ENCODE results near the gene TNXB. TPM values are rescaled to one million over a fixed set of nuclear protein-coding genes. Genes with fewer than 3 reads are reported as not detected.
"Not testable (repeated sequence)": the region's sequence is repeated elsewhere in the genome, so short reads cannot be mapped to it uniquely, and the experiment has no call there.

Gene TNXB
- total and polyA plus RNA-seq, 2 experiments from 2014 or later, result 2.0 to 6.0 TPM

DNA sequence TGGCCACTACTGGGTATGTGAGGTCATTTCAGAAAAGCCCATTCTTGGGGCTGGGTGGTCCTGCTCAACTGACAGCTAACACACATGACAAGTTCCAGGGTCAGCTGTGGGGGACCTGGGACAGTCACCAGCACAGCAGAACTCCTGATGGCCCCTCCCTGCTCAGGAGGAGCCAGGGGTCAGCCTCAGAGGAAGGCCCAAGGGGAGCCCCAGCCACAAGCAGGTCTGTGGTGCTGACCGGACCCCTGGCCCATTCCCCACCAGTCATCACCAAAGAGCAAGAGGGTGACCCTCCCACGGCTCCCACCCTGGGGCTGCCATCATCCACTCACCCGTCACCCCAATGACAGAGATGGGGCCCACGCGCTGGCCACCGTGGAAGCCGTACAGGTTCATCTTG lies 52.9 kb downstream of the TNXB start:
- H3K4me3 ChIP-seq, result no peak overlapping the region
- no peak overlapping the region for H3K27ac ChIP-seq (ENCODE audit: low read depth)
- peaks cover 14% of the 10 kb centered on the region for H3K27me3 Mint-ChIP-seq (ENCODE audit: insufficient read depth, low read depth, poor library complexity)
- H3K27me3 ChIP-seq (ENCODE audit: insufficient read depth), result no peaks in the 10 kb centered on the region
- H3K79me2 ChIP-seq (replicated peaks; ENCODE audit: insufficient read depth), result no peaks in the 10 kb centered on the region
- TF ChIP-seq ZNF114 (CRISPR knock-in tag; IDR thresholded peaks at IDR 0.05), result no peak
- TF ChIP-seq ZNF331 (CRISPR knock-in tag; IDR thresholded peaks at IDR 0.05; ENCODE audit: low read depth), result no peak
- TF ChIP-seq, protein P1, sequence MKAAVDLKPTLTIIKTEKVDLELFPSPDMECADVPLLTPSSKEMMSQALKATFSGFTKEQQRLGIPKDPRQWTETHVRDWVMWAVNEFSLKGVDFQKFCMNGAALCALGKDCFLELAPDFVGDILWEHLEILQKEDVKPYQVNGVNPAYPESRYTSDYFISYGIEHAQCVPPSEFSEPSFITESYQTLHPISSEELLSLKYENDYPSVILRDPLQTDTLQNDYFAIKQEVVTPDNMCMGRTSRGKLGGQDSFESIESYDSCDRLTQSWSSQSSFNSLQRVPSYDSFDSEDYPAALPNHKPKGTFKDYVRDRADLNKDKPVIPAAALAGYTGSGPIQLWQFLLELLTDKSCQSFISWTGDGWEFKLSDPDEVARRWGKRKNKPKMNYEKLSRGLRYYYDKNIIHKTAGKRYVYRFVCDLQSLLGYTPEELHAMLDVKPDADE (IDR thresholded peaks at IDR 0.05), result no peak
- no peak for TF ChIP-seq EZH2 (IDR thresholded peaks at IDR 0.05; ENCODE audit: low read depth, unreplicated experiment)
- TF ChIP-seq STAT1 (IDR thresholded peaks at IDR 0.05; ENCODE audit: unreplicated experiment), result no peak
- no peak for TF ChIP-seq NANOG (IDR thresholded peaks at IDR 0.05; ENCODE audit: borderline replicate concordance)
- no peaks in the 10 kb centered on the region for H3F3A ChIP-seq (replicated peaks; ENCODE audit: low read depth)
- H3K9me3 Mint-ChIP-seq, result no peaks in the 10 kb centered on the region; the same call in 2 of the 3 replicates
- no peak overlapping the region for H3K4me3 Mint-ChIP-seq
- peaks cover 7% of the 10 kb centered on the region; the same call in 2 of the 3 replicates for H3K4me1 Mint-ChIP-seq
- DNase-seq (ENCODE audit: low spot score), result no peak
- H3K9me2 ChIP-seq (ENCODE audit: insufficient read depth), result no peaks in the 10 kb centered on the region
- H3K4me2 ChIP-seq, result no peak overlapping the region
- no peaks in the 10 kb centered on the region for H3K4me1 ChIP-seq (ENCODE audit: insufficient read depth)
- no peaks in the 10 kb centered on the region; the same call in 2 of the 3 replicates for H3K36me3 Mint-ChIP-seq (ENCODE audit: low read depth)
- H3K27ac Mint-ChIP-seq, result no peak overlapping the region
- ATAC-seq, result no peak
- no peaks in the 10 kb centered on the region for H3K36me3 ChIP-seq (ENCODE audit: insufficient read depth)
- H2AFZ ChIP-seq, result no peak overlapping the region
- H4K20me1 ChIP-seq (replicated peaks; ENCODE audit: insufficient read depth), result no peaks in the 10 kb centered on the region

DNA sequence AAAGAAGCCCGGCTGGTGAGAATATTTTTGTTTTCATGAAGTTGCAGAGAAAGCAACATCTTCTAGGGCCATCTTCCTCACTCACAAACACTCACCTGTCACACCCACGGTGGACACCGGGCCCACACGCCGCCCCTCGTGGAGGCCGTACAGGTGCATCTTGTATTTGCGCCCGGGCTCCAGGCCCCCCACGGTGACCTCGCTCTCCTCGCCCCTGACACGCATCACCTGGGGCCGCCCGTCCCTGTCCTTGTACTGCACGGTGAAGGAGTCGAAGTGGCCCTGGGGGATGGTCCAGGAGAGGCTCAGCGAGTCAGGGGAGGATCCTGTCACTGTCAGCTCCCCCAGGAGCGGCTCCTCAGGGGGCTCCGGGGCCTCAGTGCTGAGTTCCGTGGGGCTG lies 53.4 kb downstream of the TNXB start:
- H3K4me1 Mint-ChIP-seq; H3K79me2 ChIP-seq (replicated peaks; ENCODE audit: insufficient read depth); H3K4me2 ChIP-seq; H3K9me2 ChIP-seq (ENCODE audit: insufficient read depth); H3K9me3 Mint-ChIP-seq; DNase-seq (ENCODE audit: low spot score); H3K36me3 Mint-ChIP-seq (ENCODE audit: low read depth); H3K4me3 ChIP-seq; ATAC-seq; H3F3A ChIP-seq (replicated peaks; ENCODE audit: low read depth); H3K27ac Mint-ChIP-seq; H2AFZ ChIP-seq; H3K4me3 Mint-ChIP-seq; H3K27ac ChIP-seq (ENCODE audit: low read depth); H3K36me3 ChIP-seq (ENCODE audit: insufficient read depth); H3K27me3 ChIP-seq (ENCODE audit: insufficient read depth); H3K4me1 ChIP-seq (ENCODE audit: insufficient read depth); H4K20me1 ChIP-seq (replicated peaks; ENCODE audit: insufficient read depth): not testable (repeated sequence)
- H3K27me3 Mint-ChIP-seq (ENCODE audit: insufficient read depth, low read depth, poor library complexity), result peaks cover 14% of the 10 kb centered on the region

DNA sequence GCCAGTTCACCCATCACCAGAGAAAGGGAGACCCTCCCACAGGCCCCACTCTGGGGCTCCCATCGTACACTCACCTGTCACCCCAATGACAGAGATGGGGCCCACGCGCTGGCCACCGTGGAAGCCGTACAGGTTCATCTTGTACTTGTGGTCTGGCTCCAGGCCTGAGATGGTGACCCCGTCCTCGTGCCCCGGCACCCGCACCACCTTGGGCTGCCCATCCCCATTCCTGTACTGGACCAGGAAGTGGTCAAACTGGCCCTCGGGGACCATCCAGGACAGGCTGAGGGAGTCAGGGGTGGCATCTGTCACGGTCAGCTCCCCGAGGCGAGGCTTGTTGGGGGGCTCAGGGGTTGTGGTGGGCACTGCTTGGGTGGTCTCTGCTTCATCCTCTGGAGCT lies 55.8 kb downstream of the TNXB start:
- H3K36me3 Mint-ChIP-seq (ENCODE audit: low read depth); H4K20me1 ChIP-seq (replicated peaks; ENCODE audit: insufficient read depth); H3K4me3 Mint-ChIP-seq; H3K27ac ChIP-seq (ENCODE audit: low read depth); H3F3A ChIP-seq (replicated peaks; ENCODE audit: low read depth); H3K9me3 Mint-ChIP-seq; H2AFZ ChIP-seq; H3K9me2 ChIP-seq (ENCODE audit: insufficient read depth); H3K4me2 ChIP-seq; H3K36me3 ChIP-seq (ENCODE audit: insufficient read depth); H3K79me2 ChIP-seq (replicated peaks; ENCODE audit: insufficient read depth); H3K4me1 ChIP-seq (ENCODE audit: insufficient read depth); H3K27ac Mint-ChIP-seq; ATAC-seq; H3K4me1 Mint-ChIP-seq; DNase-seq (ENCODE audit: low spot score); H3K4me3 ChIP-seq; H3K27me3 ChIP-seq (ENCODE audit: insufficient read depth): not testable (repeated sequence)
- H3K27me3 Mint-ChIP-seq (ENCODE audit: insufficient read depth, low read depth, poor library complexity), result peaks cover 13% of the 10 kb centered on the region

DNA sequence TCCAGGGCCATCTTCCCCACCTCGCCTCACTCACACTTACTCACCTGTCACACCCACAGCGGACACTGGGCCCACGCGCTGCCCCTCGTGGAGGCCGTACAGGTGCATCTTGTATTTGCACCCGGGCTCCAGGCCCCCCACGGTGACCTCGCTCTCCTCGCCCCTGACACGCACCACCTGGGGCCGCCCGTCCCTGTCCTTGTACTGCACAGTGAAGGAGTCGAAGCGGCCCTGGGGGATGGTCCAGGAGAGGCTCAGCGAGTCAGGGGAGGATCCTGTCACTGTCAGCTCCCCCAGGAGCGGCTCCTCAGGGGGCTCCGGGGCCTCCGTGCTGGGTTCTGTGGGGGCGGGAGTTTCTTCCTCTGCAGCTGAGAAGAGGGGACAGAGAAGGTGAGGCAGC lies 56.5 kb downstream of the TNXB start:
- H3K4me3 Mint-ChIP-seq; H3K9me3 Mint-ChIP-seq; H4K20me1 ChIP-seq (replicated peaks; ENCODE audit: insufficient read depth); H3K9me2 ChIP-seq (ENCODE audit: insufficient read depth); H3K27ac Mint-ChIP-seq; H3K27ac ChIP-seq (ENCODE audit: low read depth); H3F3A ChIP-seq (replicated peaks; ENCODE audit: low read depth); H3K79me2 ChIP-seq (replicated peaks; ENCODE audit: insufficient read depth); H3K27me3 ChIP-seq (ENCODE audit: insufficient read depth); H3K4me3 ChIP-seq; ATAC-seq; DNase-seq (ENCODE audit: low spot score); H3K4me2 ChIP-seq; H2AFZ ChIP-seq; H3K4me1 ChIP-seq (ENCODE audit: insufficient read depth); H3K4me1 Mint-ChIP-seq; H3K36me3 Mint-ChIP-seq (ENCODE audit: low read depth); H3K36me3 ChIP-seq (ENCODE audit: insufficient read depth): not testable (repeated sequence)
- peaks cover 17% of the 10 kb centered on the region for H3K27me3 Mint-ChIP-seq (ENCODE audit: insufficient read depth, low read depth, poor library complexity)
